WERI-Rb-1 (cell line): ENCODE results near the gene PDE3A.

Experiments used
- DNase-seq: peaks from one replicate; pipeline ENCODE4 v3.0.0-alpha.2; 2020
- H3K27ac ChIP-seq: fragments of 250-450 bp; sonication (Bioruptor Pico); 2 replicates; pipeline ENCODE4 v1.5.1; 2020; ENCODE audit warnings: mild to moderate bottlenecking, moderate library complexity
- H3K27me3 ChIP-seq: fragments of 250-450 bp; sonication (Bioruptor Pico); 2 replicates; pipeline ENCODE4 v1.5.1; 2021; ENCODE audit warnings: mild to moderate bottlenecking, low read depth, moderate library complexity; ENCODE audit not compliant: insufficient read depth, severe bottlenecking
- H3K36me3 ChIP-seq: fragments of 250-450 bp; sonication (Bioruptor Pico); 2 replicates; pipeline ENCODE4 v1.5.1; 2020; ENCODE audit warnings: mild to moderate bottlenecking, moderate library complexity
- H3K4me3 ChIP-seq: 2 replicates; pipeline ENCODE4 v1.5.1; 2011; ENCODE audit warnings: low read depth, mild to moderate bottlenecking, control low read depth, low read length
- H3K9me3 ChIP-seq: fragments of 250-450 bp; sonication (Bioruptor Pico); 2 replicates; pipeline ENCODE4 v1.5.1; 2021; ENCODE audit warnings: mild to moderate bottlenecking, moderate library complexity; ENCODE audit not compliant: severe bottlenecking
- CTCF ChIP-seq: IDR thresholded peaks from 2 replicates; pipeline ENCODE4 v1.5.1; 2011; ENCODE audit warnings: low read depth, mild to moderate bottlenecking, control low read depth, inconsistent platforms, low read length

The PDE3A gene

GRCh38 chr12:20403230-20403629 lies 34.9 kb downstream of the PDE3A start:
- no peaks in the 10 kb centered on the region for H3K9me3 ChIP-seq
- no peak overlapping the region for H3K4me3 ChIP-seq
- no peaks in the 10 kb centered on the region for H3K27me3 ChIP-seq
- no peak overlapping the region for H3K27ac ChIP-seq
- no peak for TF ChIP-seq CTCF
- no peak for DNase-seq
- no peaks in the 10 kb centered on the region for H3K36me3 ChIP-seq

DNA sequence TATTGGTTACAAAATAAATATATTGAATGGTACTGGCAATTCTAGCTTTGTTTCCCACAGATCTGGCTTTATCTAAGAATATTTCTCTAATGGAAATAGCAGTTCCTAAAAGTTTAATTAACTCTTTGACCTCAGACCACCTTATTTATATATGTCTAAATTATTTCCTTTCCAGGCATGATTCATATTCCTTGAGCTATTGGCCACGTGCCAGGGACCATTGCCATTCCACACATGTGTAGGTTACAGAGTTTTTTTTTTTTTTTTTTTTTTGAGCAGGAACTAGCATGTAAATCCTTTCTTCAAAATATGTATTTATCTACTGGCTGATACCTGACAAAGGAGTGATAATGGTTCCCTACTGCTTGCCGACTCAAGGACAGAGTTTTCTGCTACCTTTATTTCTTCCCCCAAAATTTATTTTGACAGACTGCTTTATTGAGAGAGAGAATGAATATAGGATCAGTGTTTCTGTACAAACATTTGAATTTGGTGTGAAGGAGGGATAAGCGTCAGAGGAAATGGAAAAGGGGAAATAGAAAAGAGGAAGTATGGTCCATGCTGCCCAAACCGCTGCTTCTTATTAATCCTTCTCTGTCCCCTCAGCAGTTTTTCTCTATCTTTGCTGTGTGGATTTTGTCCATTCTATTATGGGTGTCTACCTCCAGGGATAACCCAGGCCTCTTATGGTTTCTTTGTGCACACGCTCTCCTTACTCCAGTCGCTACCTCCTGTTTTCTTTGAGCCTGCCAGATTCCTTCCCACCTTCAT lies 36.4 kb downstream of the PDE3A start:
- no peak for DNase-seq
- Histone ChIP-seq H3K36me3 (no peaks in the 10 kb centered on the region), H3K9me3 (no peaks in the 10 kb centered on the region), H3K4me3 (no peak overlapping the region), H3K27me3 (no peaks in the 10 kb centered on the region), H3K27ac (no peak overlapping the region)
- TF ChIP-seq CTCF = no peak

- no peak for TF ChIP-seq CTCF
- no peak overlapping the region for H3K27ac ChIP-seq
- H3K9me3 ChIP-seq = no peaks in the 10 kb centered on the region
- H3K4me3 ChIP-seq = no peak overlapping the region
- H3K27me3 ChIP-seq = no peaks in the 10 kb centered on the region
- no peak for DNase-seq
- H3K36me3 ChIP-seq = no peaks in the 10 kb centered on the region
These were observed 41.5 kb downstream of the PDE3A start for GRCh38 chr12:20409607-20410377.

DNA sequence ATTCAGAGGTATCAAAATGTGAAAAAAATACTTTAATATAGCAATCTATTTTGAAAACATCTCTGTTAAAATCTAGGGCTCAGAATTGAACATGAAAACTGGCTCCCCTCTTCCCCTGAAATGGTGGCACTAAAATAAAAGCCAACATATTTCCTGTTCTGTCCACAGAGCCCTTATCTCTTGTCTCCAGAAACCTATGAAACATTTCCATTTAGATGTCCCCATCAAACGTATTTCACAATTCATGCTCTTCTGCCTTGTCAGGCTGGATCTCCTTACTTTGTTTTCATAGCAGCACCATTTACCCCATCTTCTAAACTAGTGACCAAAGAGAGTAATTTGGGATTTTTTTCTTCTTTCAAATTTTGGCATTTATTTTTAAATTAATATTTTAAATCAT lies 42.4 kb downstream of the PDE3A start:
- TF ChIP-seq CTCF = no peak
- H3K27ac ChIP-seq = no peak overlapping the region
- H3K27me3 ChIP-seq = no peaks in the 10 kb centered on the region
- H3K4me3 ChIP-seq = no peak overlapping the region
- H3K36me3 ChIP-seq = no peaks in the 10 kb centered on the region
- DNase-seq = no peak
- H3K9me3 ChIP-seq = no peaks in the 10 kb centered on the region

DNA sequence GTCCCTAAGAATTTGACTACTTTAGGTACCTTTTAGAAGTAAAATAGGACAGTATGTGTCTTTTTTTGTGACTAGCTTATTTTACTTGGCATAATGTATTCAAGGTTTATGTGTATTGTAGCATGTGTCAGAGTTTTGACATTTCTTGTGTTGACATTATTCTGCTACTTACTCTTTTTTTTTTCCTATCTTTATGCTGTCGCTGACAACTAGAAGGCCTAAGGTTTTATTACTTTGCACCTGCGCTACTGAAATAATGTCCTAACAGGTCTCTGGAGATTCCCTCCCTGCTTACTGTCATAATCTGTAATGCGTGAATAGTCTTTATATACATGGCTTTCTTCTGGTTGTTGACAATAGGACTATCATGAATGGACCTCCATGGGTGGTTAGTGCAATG lies 43.0 kb downstream of the PDE3A start:
- Histone ChIP-seq H3K9me3 (no peaks in the 10 kb centered on the region), H3K36me3 (no peaks in the 10 kb centered on the region), H3K27ac (no peak overlapping the region), H3K4me3 (no peak overlapping the region), H3K27me3 (no peaks in the 10 kb centered on the region)
- no peak for TF ChIP-seq CTCF
- DNase-seq = no peak

DNA sequence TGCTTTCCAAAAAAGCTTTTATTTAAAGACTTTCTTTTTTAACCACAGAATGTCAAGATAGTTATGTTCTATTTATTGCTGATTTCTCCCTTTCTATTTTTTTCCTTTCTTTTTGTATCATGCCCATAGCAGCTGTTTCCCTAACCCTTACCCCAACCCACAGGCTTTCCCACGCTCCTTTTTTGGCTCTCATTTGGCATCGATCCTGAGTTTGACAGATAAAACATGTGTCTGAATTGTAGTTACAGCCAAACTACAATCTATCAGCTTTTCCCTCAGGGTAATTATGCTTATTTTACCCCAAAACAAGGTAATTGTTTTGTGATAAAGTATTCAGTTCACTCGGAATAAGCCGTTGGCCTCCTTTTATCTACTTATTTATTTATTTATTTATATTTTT lies 46.7 kb downstream of the PDE3A start:
- Histone ChIP-seq H3K27ac (no peak overlapping the region), H3K9me3 (no peaks in the 10 kb centered on the region), H3K4me3 (no peak overlapping the region), H3K27me3 (no peaks in the 10 kb centered on the region), H3K36me3 (no peaks in the 10 kb centered on the region)
- DNase-seq = no peak
- no peak for TF ChIP-seq CTCF
